Stimulated activated CD4-positive, alpha-beta T cell treated with anti-CD3 and anti-CD28 coated beads, Interleukin-12 subunit alpha, Interleukin-12 subunit beta, amount 100 ng/mL, for 4 hours (primary cell): ENCODE data around the gene PRG2.
A peak's percentile ranks its signal among the peaks of the same experiment; 100 is the strongest.

Source experiments
- DNase-seq: peaks from one replicate; pipeline ENCODE4 v3.0.0-alpha.2; 2020

Gene PRG2

GRCh38 chr11:57390535-57390934 is at the start of gene PRG2:
PRG2 (minus strand) TSS chr11:57390650; CDS start chr11:57389944, 706 bp downstream.
- DNase-seq: no peak

DNA sequence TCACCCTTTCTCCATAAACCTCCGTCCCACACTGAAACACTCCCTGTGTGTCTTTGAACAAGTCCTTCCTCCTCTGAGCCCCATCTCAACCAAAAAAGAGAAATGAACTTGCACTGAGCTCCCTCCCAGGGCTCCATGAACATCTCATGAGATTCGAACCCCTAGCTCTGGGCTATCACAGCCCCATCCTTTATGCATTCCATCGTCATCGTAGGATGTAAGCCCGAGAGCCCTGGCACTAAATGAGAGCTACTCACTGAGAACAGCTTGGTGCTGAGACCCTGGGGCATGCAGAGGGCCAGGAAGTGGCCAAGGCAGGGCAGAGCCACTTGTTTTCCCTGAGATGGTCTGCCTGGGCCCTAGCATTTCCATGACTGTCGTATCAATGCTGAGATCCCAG is 49.3 kb upstream of the PRG2 start:
- no peak for DNase-seq

DNA sequence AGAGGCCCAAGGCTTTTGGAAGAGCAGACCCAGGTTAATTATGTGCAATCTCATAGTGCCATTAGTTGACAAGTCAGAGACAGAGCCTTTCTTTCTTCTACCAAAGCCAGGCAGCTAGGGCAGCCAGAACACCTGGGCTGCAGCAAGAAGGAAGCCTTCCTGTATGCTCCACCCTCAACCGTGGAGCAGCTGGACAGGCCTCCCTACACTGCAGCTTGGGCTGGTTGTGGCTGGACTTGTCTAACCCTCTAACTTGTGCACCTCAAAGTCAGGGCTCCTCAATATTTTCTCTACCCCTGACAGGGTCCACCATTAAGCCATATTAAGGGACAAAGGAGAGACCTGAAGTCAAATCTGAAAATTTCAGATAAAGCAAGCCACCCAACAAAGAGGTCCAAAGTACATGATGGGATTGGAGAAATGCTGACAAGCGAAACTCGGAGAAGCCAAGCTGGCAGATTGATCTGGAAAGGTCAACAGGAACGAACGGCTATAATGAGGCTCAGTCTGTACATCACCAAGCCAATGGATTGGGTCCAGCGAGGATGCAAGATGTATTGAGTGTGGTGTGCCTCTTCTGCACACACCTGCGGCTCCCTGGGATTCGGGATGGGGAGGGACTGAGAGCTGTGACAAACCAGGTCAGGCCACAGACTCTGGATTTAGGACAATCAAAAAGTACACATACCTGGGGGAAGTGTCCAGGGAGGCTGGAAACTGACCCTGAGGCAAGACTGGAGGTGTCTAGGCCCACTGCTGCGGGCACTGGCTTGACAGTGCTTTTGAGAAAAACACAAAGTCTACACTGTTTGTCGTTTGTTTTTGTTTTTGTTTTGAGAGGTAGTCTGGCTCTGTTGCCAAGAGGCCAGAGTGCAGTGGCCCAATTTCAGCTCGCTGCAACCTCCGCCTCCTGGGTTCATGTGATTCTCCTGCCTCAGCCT is 48.2 kb upstream of the PRG2 start:
- no peak for DNase-seq

GRCh38 chr11:57436031-57436430 is 45.6 kb upstream of the PRG2 start:
- no peak for DNase-seq

DNA sequence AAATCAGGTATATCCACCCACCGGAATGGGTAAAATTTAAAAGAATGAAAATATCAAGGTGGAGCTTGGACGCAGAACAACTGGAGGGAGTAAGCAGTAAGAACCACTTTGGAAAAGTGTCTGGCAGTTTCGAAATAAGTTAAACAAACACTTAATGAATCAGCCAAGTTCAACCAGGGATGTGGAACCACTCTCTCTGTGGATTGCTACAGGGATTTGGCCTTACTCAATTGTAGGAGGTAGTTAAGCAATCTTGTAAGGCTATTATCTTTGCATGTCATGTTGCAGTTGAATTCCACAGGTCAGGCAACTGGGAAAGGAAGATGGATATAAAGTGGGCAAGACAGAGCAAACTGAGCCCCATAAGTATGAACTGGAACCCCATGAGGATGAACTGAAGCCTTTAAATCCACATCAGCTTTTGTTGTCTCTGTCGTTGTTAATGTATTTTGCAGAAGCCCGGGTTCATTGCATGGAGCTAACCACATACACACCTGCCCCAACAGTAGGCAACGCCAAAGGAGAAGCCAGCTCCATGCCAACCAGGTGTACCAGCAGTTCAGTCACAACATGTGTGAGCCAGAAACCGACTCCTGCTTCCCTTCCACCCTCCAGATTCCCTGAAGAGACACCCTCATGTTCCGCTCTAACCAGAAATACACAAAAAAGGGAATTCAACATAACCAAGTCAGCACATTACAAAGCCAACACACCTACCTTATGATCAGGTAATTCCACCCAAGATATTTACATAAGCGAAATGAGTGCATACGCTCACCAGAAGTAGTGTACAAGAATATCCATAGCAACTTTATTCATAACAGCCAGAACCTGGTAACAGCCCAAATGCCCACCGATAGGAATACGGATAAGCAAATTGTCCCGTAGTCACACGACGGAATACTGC is 44.4 kb upstream of the PRG2 start:
- DNase-seq: no peak

DNA sequence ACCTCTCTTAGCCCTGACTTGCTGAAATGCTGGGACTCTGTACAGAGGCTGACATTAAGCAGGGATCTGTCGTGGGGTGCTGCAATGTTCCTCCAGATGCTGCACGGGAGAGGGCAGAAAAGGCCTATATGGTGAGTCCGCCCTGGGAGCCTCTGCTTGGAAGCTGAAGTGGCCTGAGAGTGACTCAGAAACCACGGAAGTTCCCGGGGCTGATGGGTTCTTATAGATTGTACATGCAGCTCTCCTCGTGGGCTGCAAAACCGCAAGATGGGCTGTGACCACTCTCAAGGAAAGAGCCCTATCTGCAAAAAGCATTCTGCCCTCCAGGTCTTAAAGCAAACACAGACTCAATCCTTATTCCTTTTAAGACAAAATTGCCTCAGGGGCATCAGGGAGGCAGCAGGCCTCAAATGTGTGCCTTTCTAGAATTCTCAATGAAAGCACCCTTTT is 42.3 kb upstream of the PRG2 start:
- DNase-seq: no peak

DNA sequence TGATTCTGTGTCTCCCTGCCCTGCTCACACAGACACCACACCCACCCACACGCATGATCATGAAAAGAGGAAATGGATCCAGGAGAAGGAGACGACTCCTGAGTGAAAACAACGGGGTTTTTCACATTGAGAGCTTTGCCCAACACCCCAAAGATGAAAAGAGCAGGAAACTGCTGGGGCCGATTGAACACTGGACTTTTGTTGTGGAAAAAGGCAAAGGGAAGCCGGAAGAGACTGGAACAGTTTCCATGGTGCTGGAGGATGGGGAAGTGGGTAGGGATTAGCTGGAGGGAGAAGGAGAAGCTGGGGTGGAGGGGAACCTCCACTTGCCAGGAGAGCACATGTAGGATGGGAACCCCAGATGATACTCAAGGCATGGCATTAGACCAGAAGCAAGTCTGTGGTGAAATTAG is 41.7 kb upstream of the PRG2 start:
- DNase-seq: no peak

GRCh38 chr11:57430952-57431351 is 40.5 kb upstream of the PRG2 start:
- no peak for DNase-seq

- no peak for DNase-seq
Observed at GRCh38 chr11:57429946-57430345, 39.5 kb upstream of the PRG2 start.

- no peak for DNase-seq
Observed at GRCh38 chr11:57428643-57429042, 38.2 kb upstream of the PRG2 start.

- DNase-seq: no peak
Observed at GRCh38 chr11:57427727-57428082, 37.3 kb upstream of the PRG2 start.

- DNase-seq: peak; percentile 82
Observed at GRCh38 chr11:57426929-57427726, 36.7 kb upstream of the PRG2 start, which contains the start of gene SLC43A3. SLC43A3 (minus strand) TSS chr11:57427121; CDS start chr11:57426172, 949 bp downstream.

DNA sequence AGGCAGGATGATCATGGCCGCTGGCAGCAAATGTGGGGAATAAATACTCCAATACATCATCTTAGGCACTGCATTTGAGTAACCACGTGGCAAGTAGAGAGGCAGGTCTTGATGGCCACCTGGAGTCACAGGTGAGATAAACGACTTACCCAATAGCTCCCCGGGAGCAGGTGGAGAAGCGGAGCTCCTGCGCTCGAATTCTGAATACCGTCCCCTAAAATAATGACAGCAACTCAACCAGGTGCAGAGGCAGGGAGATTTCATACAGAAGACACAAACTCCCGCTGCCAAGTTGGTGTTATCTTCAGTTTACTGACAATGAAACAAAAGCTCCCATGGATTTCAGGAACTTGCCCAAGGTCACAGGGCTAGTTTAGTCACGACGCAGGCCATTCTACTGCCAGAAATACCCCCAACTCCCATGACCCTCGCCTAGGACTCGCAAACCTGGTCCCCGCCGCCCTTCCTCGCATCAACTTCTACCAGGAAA is 36.0 kb upstream of the PRG2 start:
- DNase-seq: peak; percentile 24

DNA sequence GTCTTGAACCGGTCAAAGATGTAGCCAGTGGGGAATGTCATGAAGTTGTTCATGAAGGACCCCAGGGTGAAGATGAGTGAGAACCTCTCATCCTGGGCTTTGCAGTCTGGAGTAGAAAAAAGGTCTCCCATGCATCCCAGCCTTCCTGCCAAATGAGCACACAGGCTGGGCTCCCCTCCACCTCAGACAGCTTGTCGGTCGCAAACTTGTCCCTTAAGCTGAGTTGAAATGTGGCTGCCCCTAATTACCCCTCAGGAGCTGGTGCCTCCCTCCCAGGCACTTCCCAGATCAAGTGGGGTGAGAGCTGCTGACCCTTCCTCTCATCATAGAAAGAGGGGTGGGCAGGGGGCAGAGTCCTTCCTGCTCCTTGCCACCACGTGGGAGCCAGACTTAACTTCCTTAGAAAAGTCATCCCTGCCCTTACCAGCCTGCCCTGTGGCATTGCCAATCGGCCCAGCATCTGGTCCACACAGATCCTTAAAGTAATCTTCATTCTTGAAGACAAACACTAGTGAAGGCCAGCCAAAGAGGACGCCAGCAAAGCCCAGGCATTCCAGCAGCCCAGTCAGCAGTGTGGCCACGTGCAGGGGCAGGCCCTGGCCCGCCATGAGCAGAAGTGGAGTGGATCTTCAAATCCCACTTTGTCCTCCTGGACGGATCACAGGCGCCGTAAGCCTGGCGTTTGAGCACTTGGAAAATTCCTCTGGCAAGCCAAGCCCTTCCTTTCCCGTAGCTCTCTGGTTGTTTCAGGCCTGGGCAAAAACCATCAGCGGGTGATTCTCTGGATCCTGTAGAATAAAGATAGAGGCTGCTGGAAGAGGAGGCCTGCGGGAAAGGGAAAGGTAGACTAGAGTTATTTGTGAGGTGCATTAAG is 35.4 kb upstream of the PRG2 start:
- DNase-seq: no peak

- DNase-seq: peak; percentile 79
Observed at GRCh38 chr11:57424792-57425564, 34.5 kb upstream of the PRG2 start.

DNA sequence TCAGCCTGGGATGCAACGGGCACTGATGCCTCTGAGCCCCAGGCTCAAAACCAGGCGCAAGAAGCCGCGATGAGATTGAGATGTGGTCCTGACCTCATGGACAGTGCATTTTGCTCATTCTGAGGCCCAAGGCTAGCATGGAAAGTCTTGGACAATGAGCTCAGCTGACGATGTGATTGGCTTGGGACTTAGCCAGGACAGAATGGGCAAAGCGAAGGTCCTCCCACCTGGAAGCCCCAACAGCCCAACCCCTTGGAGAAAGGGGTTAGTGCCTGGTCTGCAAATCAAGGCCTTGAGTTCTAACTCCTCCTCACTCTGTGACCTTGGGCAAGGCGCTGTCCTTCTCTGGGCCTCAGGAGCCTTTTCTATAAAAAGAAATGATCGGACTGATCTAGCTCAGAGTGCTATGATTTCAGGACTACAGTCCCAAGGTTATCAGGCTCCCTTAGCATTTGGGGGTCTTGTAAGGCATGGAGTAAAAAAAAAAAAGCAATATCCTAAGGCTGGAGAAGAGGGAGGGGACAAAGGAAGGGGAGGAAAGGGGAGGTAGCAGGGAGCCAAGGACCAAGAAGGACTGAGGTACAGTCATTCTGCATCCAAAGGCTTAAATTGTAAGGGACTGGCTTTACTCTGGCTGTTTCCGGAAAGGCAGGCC is 33.8 kb upstream of the PRG2 start:
- DNase-seq: no peak

- DNase-seq: no peak
Observed at GRCh38 chr11:57422669-57423068, 32.2 kb upstream of the PRG2 start.

DNA sequence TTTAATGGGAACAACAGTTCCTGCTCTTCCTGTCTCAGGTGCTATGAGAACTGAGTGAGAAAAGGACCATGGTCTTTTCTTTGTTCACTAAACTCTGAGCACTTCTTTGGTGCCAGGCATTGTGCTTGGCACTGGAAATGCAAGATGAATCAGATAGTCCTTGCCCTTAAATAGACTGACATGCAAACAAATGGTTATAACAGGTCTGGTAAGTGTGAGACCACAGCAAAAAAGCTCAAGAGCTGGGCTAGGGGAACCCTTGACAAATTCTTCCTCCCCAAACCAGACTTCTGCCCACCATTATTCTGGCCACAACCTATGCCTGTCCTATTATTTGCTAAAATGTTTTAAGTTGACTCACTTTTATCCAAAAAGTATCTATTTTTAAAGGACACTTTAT is 31.4 kb upstream of the PRG2 start:
- DNase-seq: no peak

GRCh38 chr11:57421066-57421465 is 30.6 kb upstream of the PRG2 start:
- DNase-seq: no peak

- no peak for DNase-seq
Observed at GRCh38 chr11:57419146-57419545, 28.7 kb upstream of the PRG2 start.
